ENCODE measurements around the gene STH.
"Not testable (repeated sequence)": the region's sequence is repeated elsewhere in the genome, so short reads cannot be mapped to it uniquely, and the experiment has no call there.

The STH gene

DNA sequence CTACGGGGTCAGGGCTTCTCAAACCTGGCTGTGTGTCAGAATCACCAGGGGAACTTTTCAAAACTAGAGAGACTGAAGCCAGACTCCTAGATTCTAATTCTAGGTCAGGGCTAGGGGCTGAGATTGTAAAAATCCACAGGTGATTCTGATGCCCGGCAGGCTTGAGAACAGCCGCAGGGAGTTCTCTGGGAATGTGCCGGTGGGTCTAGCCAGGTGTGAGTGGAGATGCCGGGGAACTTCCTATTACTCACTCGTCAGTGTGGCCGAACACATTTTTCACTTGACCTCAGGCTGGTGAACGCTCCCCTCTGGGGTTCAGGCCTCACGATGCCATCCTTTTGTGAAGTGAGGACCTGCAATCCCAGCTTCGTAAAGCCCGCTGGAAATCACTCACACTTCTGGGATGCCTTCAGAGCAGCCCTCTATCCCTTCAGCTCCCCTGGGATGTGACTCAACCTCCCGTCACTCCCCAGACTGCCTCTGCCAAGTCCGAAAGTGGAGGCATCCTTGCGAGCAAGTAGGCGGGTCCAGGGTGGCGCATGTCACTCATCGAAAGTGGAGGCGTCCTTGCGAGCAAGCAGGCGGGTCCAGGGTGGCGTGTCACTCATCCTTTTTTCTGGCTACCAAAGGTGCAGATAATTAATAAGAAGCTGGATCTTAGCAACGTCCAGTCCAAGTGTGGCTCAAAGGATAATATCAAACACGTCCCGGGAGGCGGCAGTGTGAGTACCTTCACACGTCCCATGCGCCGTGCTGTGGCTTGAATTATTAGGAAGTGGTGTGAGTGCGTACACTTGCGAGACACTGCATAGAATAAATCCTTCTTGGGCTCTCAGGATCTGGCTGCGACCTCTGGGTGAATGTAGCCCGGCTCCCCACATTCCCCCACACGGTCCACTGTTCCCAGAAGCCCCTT lies 10.9 kb downstream of the STH start:
- no peak for DNase-seq

DNA sequence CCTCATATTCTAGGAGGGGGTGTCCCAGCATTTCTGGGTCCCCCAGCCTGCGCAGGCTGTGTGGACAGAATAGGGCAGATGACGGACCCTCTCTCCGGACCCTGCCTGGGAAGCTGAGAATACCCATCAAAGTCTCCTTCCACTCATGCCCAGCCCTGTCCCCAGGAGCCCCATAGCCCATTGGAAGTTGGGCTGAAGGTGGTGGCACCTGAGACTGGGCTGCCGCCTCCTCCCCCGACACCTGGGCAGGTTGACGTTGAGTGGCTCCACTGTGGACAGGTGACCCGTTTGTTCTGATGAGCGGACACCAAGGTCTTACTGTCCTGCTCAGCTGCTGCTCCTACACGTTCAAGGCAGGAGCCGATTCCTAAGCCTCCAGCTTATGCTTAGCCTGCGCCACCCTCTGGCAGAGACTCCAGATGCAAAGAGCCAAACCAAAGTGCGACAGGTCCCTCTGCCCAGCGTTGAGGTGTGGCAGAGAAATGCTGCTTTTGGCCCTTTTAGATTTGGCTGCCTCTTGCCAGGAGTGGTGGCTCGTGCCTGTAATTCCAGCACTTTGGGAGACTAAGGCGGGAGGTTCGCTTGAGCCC lies 11.6 kb downstream of the STH start:
- no peak for DNase-seq

GRCh38 chr17:46011711-46012505 lies 12.9 kb downstream of the STH start:
- DNase-seq, result no peak

- DNase-seq, result no peak
Observed at GRCh38 chr17:46012506-46013079, 13.5 kb downstream of the STH start.

DNA sequence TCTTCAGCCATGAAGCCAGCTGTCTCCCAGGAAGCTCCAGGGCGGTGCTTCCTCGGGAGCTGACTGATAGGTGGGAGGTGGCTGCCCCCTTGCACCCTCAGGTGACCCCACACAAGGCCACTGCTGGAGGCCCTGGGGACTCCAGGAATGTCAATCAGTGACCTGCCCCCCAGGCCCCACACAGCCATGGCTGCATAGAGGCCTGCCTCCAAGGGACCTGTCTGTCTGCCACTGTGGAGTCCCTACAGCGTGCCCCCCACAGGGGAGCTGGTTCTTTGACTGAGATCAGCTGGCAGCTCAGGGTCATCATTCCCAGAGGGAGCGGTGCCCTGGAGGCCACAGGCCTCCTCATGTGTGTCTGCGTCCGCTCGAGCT lies 14.1 kb downstream of the STH start:
- DNase-seq, result no peak

- no peak for DNase-seq
Observed at GRCh38 chr17:46013502-46014165, 14.6 kb downstream of the STH start.

DNA sequence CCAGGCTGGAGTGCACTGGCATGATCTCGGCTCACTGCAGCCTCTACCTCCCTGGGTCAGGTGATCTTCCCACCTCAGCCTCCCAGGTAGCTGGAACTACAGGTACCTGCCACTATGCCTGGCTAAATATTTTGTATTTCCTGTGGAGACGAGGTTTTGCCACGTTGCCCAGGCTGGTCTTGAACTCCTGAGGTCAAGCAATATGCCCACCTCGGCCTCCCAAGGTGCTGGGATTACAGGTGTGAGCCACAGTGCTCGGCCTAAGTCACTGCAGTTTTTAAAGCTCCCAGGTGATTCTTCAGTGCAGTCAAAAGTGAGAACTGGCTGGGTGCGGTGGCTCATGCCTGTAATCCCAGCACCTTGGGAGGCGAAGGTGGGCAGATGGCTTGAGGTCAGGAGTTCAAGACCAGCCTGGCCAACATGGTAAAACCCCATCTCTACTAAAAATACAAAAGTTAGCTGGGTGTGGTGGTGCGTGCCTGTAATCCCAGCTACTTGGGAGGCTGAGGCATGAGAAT lies 20.4 kb downstream of the STH start:
- not testable (repeated sequence) for DNase-seq

- DNase-seq, result peak; percentile 52
Observed at GRCh38 chr17:46020023-46020761, 21.1 kb downstream of the STH start.

GRCh38 chr17:46020998-46021397 lies 21.9 kb downstream of the STH start:
- DNase-seq, result no peak

DNA sequence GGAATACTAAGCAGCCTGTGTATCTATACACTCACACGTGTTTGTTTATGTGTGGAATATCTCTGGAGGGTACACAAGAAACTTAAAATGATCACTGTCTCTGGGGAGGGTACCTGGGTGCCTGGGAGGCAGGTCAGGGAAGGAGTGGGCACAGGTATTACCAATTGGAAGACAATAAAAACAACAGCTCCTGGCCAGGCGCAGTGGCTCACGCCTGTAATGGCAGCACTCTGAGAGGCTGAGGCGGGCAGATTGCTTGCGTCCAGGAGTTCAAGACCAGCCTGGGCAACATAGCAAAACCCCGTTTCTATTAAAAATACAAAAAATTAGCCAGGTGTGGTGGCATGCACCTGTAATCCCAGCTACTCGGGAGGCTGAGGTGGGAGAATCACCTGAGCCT lies 24.3 kb downstream of the STH start:
- not testable (repeated sequence) for DNase-seq

GRCh38 chr17:46023783-46024388 lies 24.8 kb downstream of the STH start:
- no peak for DNase-seq

DNA sequence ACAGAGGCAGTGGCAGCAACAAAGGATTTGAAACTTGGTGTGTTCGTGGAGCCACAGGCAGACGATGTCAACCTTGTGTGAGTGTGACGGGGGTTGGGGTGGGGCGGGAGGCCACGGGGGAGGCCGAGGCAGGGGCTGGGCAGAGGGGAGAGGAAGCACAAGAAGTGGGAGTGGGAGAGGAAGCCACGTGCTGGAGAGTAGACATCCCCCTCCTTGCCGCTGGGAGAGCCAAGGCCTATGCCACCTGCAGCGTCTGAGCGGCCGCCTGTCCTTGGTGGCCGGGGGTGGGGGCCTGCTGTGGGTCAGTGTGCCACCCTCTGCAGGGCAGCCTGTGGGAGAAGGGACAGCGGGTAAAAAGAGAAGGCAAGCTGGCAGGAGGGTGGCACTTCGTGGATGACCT lies 25.5 kb downstream of the STH start:
- DNase-seq, result no peak

- no peak for DNase-seq
Observed at GRCh38 chr17:46025060-46025459, 26.0 kb downstream of the STH start.

GRCh38 chr17:46025510-46026165 lies 26.6 kb downstream of the STH start:
- DNase-seq, result no peak

- DNase-seq, result no peak
Observed at GRCh38 chr17:46026166-46027047, 27.4 kb downstream of the STH start.

DNA sequence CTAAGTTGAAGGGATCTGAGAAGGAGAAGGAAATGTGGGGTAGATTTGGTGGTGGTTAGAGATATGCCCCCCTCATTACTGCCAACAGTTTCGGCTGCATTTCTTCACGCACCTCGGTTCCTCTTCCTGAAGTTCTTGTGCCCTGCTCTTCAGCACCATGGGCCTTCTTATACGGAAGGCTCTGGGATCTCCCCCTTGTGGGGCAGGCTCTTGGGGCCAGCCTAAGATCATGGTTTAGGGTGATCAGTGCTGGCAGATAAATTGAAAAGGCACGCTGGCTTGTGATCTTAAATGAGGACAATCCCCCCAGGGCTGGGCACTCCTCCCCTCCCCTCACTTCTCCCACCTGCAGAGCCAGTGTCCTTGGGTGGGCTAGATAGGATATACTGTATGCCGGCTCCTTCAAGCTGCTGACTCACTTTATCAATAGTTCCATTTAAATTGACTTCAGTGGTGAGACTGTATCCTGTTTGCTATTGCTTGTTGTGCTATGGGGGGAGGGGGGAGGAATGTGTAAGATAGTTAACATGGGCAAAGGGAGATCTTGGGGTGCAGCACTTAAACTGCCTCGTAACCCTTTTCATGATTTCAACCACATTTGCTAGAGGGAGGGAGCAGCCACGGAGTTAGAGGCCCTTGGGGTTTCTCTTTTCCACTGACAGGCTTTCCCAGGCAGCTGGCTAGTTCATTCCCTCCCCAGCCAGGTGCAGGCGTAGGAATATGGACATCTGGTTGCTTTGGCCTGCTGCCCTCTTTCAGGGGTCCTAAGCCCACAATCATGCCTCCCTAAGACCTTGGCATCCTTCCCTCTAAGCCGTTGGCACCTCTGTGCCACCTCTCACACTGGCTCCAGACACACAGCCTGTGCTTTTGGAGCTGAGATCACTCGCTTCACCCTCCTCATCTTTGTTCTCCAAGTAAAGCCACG lies 28.3 kb downstream of the STH start:
- DNase-seq, result no peak

DNA sequence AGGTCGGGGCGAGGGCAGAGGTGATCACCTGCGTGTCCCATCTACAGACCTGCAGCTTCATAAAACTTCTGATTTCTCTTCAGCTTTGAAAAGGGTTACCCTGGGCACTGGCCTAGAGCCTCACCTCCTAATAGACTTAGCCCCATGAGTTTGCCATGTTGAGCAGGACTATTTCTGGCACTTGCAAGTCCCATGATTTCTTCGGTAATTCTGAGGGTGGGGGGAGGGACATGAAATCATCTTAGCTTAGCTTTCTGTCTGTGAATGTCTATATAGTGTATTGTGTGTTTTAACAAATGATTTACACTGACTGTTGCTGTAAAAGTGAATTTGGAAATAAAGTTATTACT lies 28.9 kb downstream of the STH start:
- DNase-seq, result no peak

GRCh38 chr17:46028374-46028773 lies 29.3 kb downstream of the STH start:
- DNase-seq, result no peak
